Endothelial cell of umbilical vein (primary cell): Measurements from ENCODE around the gene IL10RB. TPM values are rescaled to one million over a fixed set of nuclear protein-coding genes. Genes with fewer than 3 reads are reported as not detected.
"Not testable (repeated sequence)": the region's sequence is repeated elsewhere in the genome, so short reads cannot be mapped to it uniquely, and the experiment has no call there.

Source experiments
- BruUV-seq: library from RNA; stranded (reverse); fragments of 400-500 nt; replicated peaks from 2 replicates; lab custom pipeline; 2021; lab: Mats Ljungman, UMichigan
- CTCF ChIA-PET: fragments of 300-600, 350-600 bp; sonication (Branson Sonifier 250); formaldehyde crosslinking; loops from one replicate; lab custom pipeline; 2021; ENCODE audit warnings: antibody characterized with exemption, inconsistent platforms; lab: Charles Lee
- POLR2A ChIA-PET: fragments of 300-600, 350-600 bp; sonication (Branson Sonifier 250); formaldehyde crosslinking; loops from one replicate; lab custom pipeline; 2021; ENCODE audit warnings: antibody characterized with exemption, inconsistent platforms; lab: Charles Lee
- DNase-seq: peaks from one replicate; pipeline ENCODE4 v3.0.0-alpha.2; 2011; ENCODE audit warnings: low read depth, low spot score
- FAIRE-seq: peaks from 2 replicates; lab custom pipeline; 2011; peaks lifted over from hg19 to GRCh38; lab: Jason Lieb, UNC
- H2AFZ ChIP-seq: 2 replicates; pipeline ENCODE4 v1.6.0; 2012; ENCODE audit warnings: low read depth, low read length, control low read depth, inconsistent platforms
- H3K27ac ChIP-seq: 2 replicates; pipeline ENCODE4 v1.5.1; 2011; ENCODE audit warnings: low read depth, mild to moderate bottlenecking, control low read depth, low read length, moderate library complexity; ENCODE audit not compliant: insufficient read depth
- H3K27me3 ChIP-seq, 2 experiments: 2 replicates each; pipeline versions ENCODE4 v1.6.0 to v1.6.1; 2011; ENCODE audit warnings: low read length in 2 of 2, mixed read lengths in 1 of 2; ENCODE audit not compliant: control insufficient read depth in 2 of 2, insufficient read depth in 2 of 2
- H3K36me3 ChIP-seq, 2 experiments: 2 replicates in 1 of 2; 3 replicates in 1 of 2; pipeline ENCODE4 v1.5.1; 2011; ENCODE audit warnings: low read length in 2 of 2, mild to moderate bottlenecking in 1 of 2, moderate library complexity in 1 of 2; ENCODE audit not compliant: control insufficient read depth in 2 of 2, insufficient read depth in 2 of 2; ENCODE audit errors: extremely low read depth in 1 of 2
- H3K4me1 ChIP-seq: 3 replicates; pipeline ENCODE4 v1.5.1; 2011; ENCODE audit warnings: mild to moderate bottlenecking, low read length; ENCODE audit not compliant: control insufficient read depth, insufficient read depth; ENCODE audit errors: extremely low read depth
- H3K4me2 ChIP-seq: 2 replicates; pipeline ENCODE4 v1.6.1; 2011; ENCODE audit warnings: low read length, control low read depth, mixed read lengths; ENCODE audit not compliant: insufficient read depth
- H3K4me3 ChIP-seq, 3 experiments: fragments of 200-600 bp in 1 of 3; sonication (generic), shearing (Covaris generic) in 1 of 3; replicated peaks in 1 of 3; 2 replicates each; pipeline ENCODE4 v1.5.1; 2011 to 2016; ENCODE audit warnings: control low read depth in 3 of 3, low read length in 3 of 3, mild to moderate bottlenecking in 2 of 3, inconsistent platforms in 1 of 3, low read depth in 1 of 3, moderate library complexity in 1 of 3; ENCODE audit not compliant: insufficient read depth in 1 of 3
- H3K79me2 ChIP-seq: 2 replicates; pipeline ENCODE4 v1.6.0; 2012; ENCODE audit warnings: low read length, inconsistent platforms; ENCODE audit not compliant: control insufficient read depth, insufficient read depth
- H3K9ac ChIP-seq: replicated peaks from 2 replicates; pipeline ENCODE3; 2011; ENCODE audit warnings: low read length, control low read depth; ENCODE audit not compliant: insufficient read depth; ENCODE audit errors: extremely low read depth
- H3K9me1 ChIP-seq: replicated peaks from 3 replicates; pipeline ENCODE4 v1.6.0; 2011; ENCODE audit warnings: mild to moderate bottlenecking, low read length; ENCODE audit not compliant: control insufficient read depth, insufficient read depth; ENCODE audit errors: extremely low read depth
- H3K9me3 ChIP-seq: replicated peaks from 2 replicates; pipeline ENCODE4 v1.5.1; 2012; ENCODE audit warnings: low read length, inconsistent platforms; ENCODE audit not compliant: control insufficient read depth, insufficient read depth
- H4K20me1 ChIP-seq: replicated peaks from 2 replicates; pipeline ENCODE3; 2011; ENCODE audit warnings: mild to moderate bottlenecking, low read length; ENCODE audit not compliant: control insufficient read depth, insufficient read depth; ENCODE audit errors: extremely low read depth
- EZH2 ChIP-seq: IDR thresholded peaks from 2 replicates; pipeline ENCODE4 v1.6.1; 2012; ENCODE audit warnings: borderline replicate concordance, low read depth, mild to moderate bottlenecking, moderate library complexity, low read length, inconsistent platforms; ENCODE audit not compliant: severe bottlenecking
- FOS ChIP-seq: IDR thresholded peaks from 2 replicates; pipeline ENCODE4 v1.6.1; 2011; ENCODE audit warnings: mild to moderate bottlenecking, low read length, moderate library complexity, borderline replicate concordance; ENCODE audit not compliant: insufficient read depth
- GATA2 ChIP-seq: IDR thresholded peaks from 2 replicates; pipeline ENCODE4 v1.7.0; 2011; ENCODE audit warnings: low read depth, mild to moderate bottlenecking, moderate library complexity, mixed read lengths, low read length; ENCODE audit not compliant: insufficient read length, insufficient read depth
- JUN ChIP-seq: IDR thresholded peaks from 2 replicates; pipeline ENCODE4 v1.6.1; 2011; ENCODE audit warnings: borderline replicate concordance, low read depth; ENCODE audit not compliant: insufficient read length, insufficient read depth
- MYC ChIP-seq: IDR thresholded peaks from one replicate; pipeline ENCODE4 v1.6.1; 2011; ENCODE audit warnings: mild to moderate bottlenecking, low read depth, low read length
- POLR2A ChIP-seq: IDR thresholded peaks from 2 replicates; pipeline ENCODE4 v1.6.1; 2012; ENCODE audit warnings: low read depth, mild to moderate bottlenecking, control low read depth, low read length
- POLR2AphosphoS5 ChIP-seq: IDR thresholded peaks from 2 replicates; pipeline ENCODE4 v1.6.1; 2012; ENCODE audit warnings: low read depth, mild to moderate bottlenecking, control low read depth, low read length, moderate library complexity; ENCODE audit not compliant: insufficient read depth
- dilution Hi-C: fragments of 300-500 bp; cut with MboI; formaldehyde crosslinking; loops from one replicate; pipeline ENCODE4 v1.15.0; 2019; ENCODE audit warnings: low sequenced_read_pairs; ENCODE audit not compliant: extremely low pct_ligation_motif_present
- intact Hi-C: fragments of 100-400 bp; cut with micrococcal nuclease; formaldehyde crosslinking; loops from one replicate; pipeline ENCODE4 v1.10.0; 2022
- polyA plus RNA-seq, 4 experiments: library from polyadenylated mRNA; depleted of rRNA in 3 of 4; stranded (reverse) in 3 of 4; unstranded in 1 of 4; fragments of >200 nt; gene quantifications; 2 replicates each; pipeline versions ENCODE4 v1.2.1 to v1.2.3, GENCODE V29; 2011 to 2012; ENCODE audit warnings: missing spikeins in 1 of 4
- total RNA-seq: library from RNA; stranded (reverse); gene quantifications from 2 replicates; pipeline ENCODE4 v1.2.3, GENCODE V29; 2021
- TF ChIP-seq, protein P1 (sequence below), 2 donors: IDR thresholded peaks; 1 replicate in 1 of 2; 2 replicates in 1 of 2; pipeline ENCODE4 v1.5.1; 2011; ENCODE audit warnings: low read length in 2 of 2, mild to moderate bottlenecking in 2 of 2, moderate library complexity in 2 of 2, control low read depth in 1 of 2, inconsistent platforms in 1 of 2, low read depth in 1 of 2; ENCODE audit not compliant: insufficient read depth in 1 of 2; ENCODE audit errors: extremely low read depth in 1 of 2
- TF ChIP-seq, protein P2 (sequence below): IDR thresholded peaks from 2 replicates; pipeline ENCODE4 v1.6.1; 2011; ENCODE audit not compliant: insufficient read depth, insufficient read length

Gene IL10RB
- total and polyA plus RNA-seq, 2 donors (not counting 3 experiments of a cell fraction or from before 2014, with no cell fraction given) = 21.9 to 31.4 TPM

DNA sequence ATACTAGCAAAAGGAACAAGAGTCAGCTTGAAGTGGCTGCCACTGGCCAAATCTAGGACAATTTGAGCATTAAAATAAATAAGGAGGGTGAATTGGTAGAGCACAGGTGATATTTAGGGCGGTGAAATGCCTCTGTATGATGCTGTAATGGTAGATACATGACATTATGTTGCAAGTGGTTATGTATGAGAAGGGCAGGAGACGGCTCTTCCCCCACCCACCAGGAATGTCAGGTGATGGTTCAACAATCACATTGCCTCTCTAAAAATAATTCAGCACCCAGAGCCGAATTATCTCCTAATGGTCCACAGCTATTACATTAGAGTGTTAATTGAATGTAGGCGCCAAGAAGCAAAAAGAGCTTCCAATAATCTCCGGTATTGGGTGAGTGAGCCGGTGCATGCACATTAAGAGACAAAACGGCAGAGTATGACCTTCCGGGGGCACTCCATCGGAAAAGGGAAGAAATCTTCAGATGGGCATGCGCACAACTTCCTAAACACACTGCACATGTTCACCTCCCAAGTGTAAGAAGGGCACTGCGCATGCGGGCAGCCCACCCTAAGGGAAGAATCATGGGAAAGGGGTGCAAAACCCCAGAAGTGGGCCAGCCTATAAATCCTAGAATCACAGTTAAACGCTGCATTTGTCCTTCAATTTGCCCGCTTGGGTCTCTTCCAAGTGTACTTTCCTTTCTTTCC lies 51.8 kb downstream of the IL10RB start:
- DNase-seq = no peak
- Histone ChIP-seq H3K79me2 (no peaks in the 10 kb centered on the region), H3K9me1 (no peaks in the 10 kb centered on the region), H3K9ac (no peak overlapping the region), H2AFZ (no peak overlapping the region), H3K27me3 (peaks cover 26 to 28% of the 10 kb centered on the region in 2 experiments), H3K4me2 (no peak overlapping the region), H3K36me3 (no peaks in the 10 kb centered on the region), H4K20me1 (no peaks in the 10 kb centered on the region), H3K27ac (no peak overlapping the region), H3K4me1 (no peaks in the 10 kb centered on the region), H3K9me3 (no peaks in the 10 kb centered on the region), H3K4me3 (no peak overlapping the region)
- TF ChIP-seq, protein P1, sequence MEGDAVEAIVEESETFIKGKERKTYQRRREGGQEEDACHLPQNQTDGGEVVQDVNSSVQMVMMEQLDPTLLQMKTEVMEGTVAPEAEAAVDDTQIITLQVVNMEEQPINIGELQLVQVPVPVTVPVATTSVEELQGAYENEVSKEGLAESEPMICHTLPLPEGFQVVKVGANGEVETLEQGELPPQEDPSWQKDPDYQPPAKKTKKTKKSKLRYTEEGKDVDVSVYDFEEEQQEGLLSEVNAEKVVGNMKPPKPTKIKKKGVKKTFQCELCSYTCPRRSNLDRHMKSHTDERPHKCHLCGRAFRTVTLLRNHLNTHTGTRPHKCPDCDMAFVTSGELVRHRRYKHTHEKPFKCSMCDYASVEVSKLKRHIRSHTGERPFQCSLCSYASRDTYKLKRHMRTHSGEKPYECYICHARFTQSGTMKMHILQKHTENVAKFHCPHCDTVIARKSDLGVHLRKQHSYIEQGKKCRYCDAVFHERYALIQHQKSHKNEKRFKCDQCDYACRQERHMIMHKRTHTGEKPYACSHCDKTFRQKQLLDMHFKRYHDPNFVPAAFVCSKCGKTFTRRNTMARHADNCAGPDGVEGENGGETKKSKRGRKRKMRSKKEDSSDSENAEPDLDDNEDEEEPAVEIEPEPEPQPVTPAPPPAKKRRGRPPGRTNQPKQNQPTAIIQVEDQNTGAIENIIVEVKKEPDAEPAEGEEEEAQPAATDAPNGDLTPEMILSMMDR (IDR thresholded peaks at IDR 0.05; ENCODE audit: extremely low read depth in 1 of 2, insufficient read depth in 1 of 2, low read depth in 1 of 2, low read length in 2 of 2) = no peak
- TF ChIP-seq POLR2A (no peak), FOS (no peak), EZH2 (no peak), JUN (no peak), GATA2 (no peak), POLR2AphosphoS5 (no peak), MYC (no peak)
- TF ChIP-seq, protein P2, sequence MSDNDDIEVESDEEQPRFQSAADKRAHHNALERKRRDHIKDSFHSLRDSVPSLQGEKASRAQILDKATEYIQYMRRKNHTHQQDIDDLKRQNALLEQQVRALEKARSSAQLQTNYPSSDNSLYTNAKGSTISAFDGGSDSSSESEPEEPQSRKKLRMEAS = no peak
- ChIA-PET POLR2A (no interaction called here), CTCF (no interaction called here)
- BruUV-seq = no TSS peak
- FAIRE-seq = no peak
- dilution Hi-C loops = no loop called here
- intact Hi-C loops = no loop called here

DNA sequence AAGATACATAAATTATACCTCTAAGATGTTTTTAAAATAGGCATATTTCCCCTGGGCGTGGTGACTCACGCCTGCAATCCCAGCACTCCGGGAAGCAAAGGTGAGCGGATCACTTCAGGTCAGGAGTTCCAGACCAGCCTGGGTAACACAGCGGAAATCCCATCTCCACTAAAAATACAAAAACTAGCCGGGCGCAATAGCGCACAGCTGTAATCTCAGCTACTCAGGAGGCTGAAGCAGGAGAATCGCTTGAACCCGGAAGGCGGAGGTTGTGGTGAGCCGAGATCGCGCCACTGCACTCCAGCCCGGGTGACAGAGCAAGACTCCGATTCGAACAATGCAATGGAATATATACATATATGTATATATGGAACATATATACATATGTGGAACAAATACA lies 54.8 kb downstream of the IL10RB start:
- CTCF ChIA-PET = interaction anchor here (1.1 to 2.8 kb wide), 3 partner anchors 12 to 121 kb away, joined by 3 to 11 read pairs (median 8); no protein-coding TSS in a partner anchor
- dilution Hi-C loops, POLR2A ChIA-PET: not testable (repeated sequence)

More for the DNA sequence above, 54.8 kb downstream of the IL10RB start:
- H3K27ac ChIP-seq, H3K4me3 ChIP-seq, H4K20me1 ChIP-seq, BruUV-seq, H3K36me3 ChIP-seq, H3K9me3 ChIP-seq, H3K79me2 ChIP-seq, DNase-seq, H2AFZ ChIP-seq, H3K4me2 ChIP-seq, FAIRE-seq, H3K9ac ChIP-seq, H3K9me1 ChIP-seq, intact Hi-C loops, H3K4me1 ChIP-seq: not testable (repeated sequence)
- H3K27me3 ChIP-seq = peaks cover 7 to 16% of the 10 kb centered on the region in 2 experiments
